H54 (cell line): ENCODE measurements around the gene BID.

Experiments used
- DNase-seq: peaks from one replicate; pipeline ENCODE4 v3.0.0; 2011; ENCODE audit warnings: low spot score, mixed read lengths; ENCODE audit not compliant: insufficient read length
- FAIRE-seq: peaks from 3 replicates; lab custom pipeline; 2011; peaks lifted over from hg19 to GRCh38; lab: Jason Lieb, UNC
- POLR2A ChIP-seq: IDR thresholded peaks from 2 replicates; pipeline ENCODE4 v1.6.1; 2011; ENCODE audit warnings: low read depth, mild to moderate bottlenecking, low read length

BID gene

GRCh38 chr22:17810570-17811116, 36.4 kb upstream of the BID start:
- no peak for TF ChIP-seq POLR2A
- DNase-seq (no peak), FAIRE-seq (no peak)

- no peak for DNase-seq
- FAIRE-seq, result no peak
- no peak for TF ChIP-seq POLR2A
These were observed 34.6 kb upstream of the BID start for GRCh38 chr22:17808693-17809403.

GRCh38 chr22:17807578-17808410, 33.5 kb upstream of the BID start:
- no peak for TF ChIP-seq POLR2A
- FAIRE-seq (no peak), DNase-seq (no peak)

- DNase-seq, result no peak
- FAIRE-seq, result no peak
- no peak for TF ChIP-seq POLR2A
These were observed 32.8 kb upstream of the BID start for GRCh38 chr22:17807086-17807485.

- TF ChIP-seq POLR2A, result no peak
- FAIRE-seq (no peak), DNase-seq (no peak)
These were observed 32.2 kb upstream of the BID start for GRCh38 chr22:17806437-17806836.

- DNase-seq, result no peak
- no peak for TF ChIP-seq POLR2A
- no peak for FAIRE-seq
These were observed 30.2 kb upstream of the BID start for GRCh38 chr22:17804331-17805080.

GRCh38 chr22:17803609-17804270, 29.5 kb upstream of the BID start:
- no peak for TF ChIP-seq POLR2A
- FAIRE-seq, result no peak

GRCh38 chr22:17802822-17803221, 28.6 kb upstream of the BID start:
- FAIRE-seq, result no peak

More at GRCh38 chr22:17803609-17804270, 29.5 kb upstream of the BID start:
- DNase-seq, result no peak

GRCh38 chr22:17802411-17802810, 28.1 kb upstream of the BID start:
- no peak for TF ChIP-seq POLR2A
- no peak for FAIRE-seq
- no peak for DNase-seq

More at GRCh38 chr22:17802822-17803221, 28.6 kb upstream of the BID start:
- no peak for DNase-seq
- no peak for TF ChIP-seq POLR2A

- FAIRE-seq (no peak), DNase-seq (no peak)
- TF ChIP-seq POLR2A, result no peak
These were observed 23.7 kb upstream of the BID start for GRCh38 chr22:17797721-17798559.

- TF ChIP-seq POLR2A, result no peak
- no peak for DNase-seq
- FAIRE-seq, result no peak
These were observed 22.4 kb upstream of the BID start for GRCh38 chr22:17796695-17797094.
